ENCODE data around the gene KRTAP10-12.

GRCh38 chr21:44654576-44655175 lies 42.3 kb upstream of the KRTAP10-12 start, which contains the start of gene KRTAP12-4:
- TF ChIP-seq NFXL1 (IDR thresholded peaks at IDR 0.05; ENCODE audit: borderline replicate concordance) (no peak), KLF5 (IDR thresholded peaks at IDR 0.05; ENCODE audit: partially characterized antibody) (no peak), SIN3A (IDR thresholded peaks at IDR 0.05; ENCODE audit: low read depth, low read length) (no peak), TBL1XR1 (IDR thresholded peaks at IDR 0.05; ENCODE audit: low read depth, low read length) (no peak), EGR1 (IDR thresholded peaks at IDR 0.05; ENCODE audit: borderline replicate concordance in 1 of 2, low read depth in 2 of 2, low read length in 2 of 2) (no peak), CTCF (IDR thresholded peaks at IDR 0.05 in 2 of 3, conservative IDR thresholded peaks at IDR 0.05 in 1 of 3; ENCODE audit: control insufficient read depth in 2 of 3, extremely low read depth in 1 of 3, insufficient read depth in 1 of 3, low read depth in 3 of 3, low read length in 3 of 3) (no peak), EP300 (IDR thresholded peaks at IDR 0.05; ENCODE audit: borderline replicate concordance in 1 of 2, control insufficient read depth in 1 of 2, low read depth in 2 of 2, low read length in 2 of 2) (no peak)
